GM12878 (cell line): ENCODE results near the gene YBX3. TPM values are rescaled to one million over a fixed set of nuclear protein-coding genes. Genes with fewer than 3 reads are reported as not detected.

Experiments
- ATAC-seq: fragments of 200-7000 bp; cut with Tn5 transposase; 3 replicates; pipeline ENCODE4 v1.9.1; 2020; ENCODE audit warnings: mild to moderate bottlenecking, moderate library complexity
- BruUV-seq: library from RNA; stranded (reverse); fragments of 400-500 nt; replicated peaks from 2 replicates; lab custom pipeline; 2021; lab: Mats Ljungman, UMichigan
- CTCF ChIA-PET: fragments of 300-600 bp; sonication (Branson Sonifier 250); formaldehyde crosslinking; extraction: SDS; loops from one replicate; lab custom pipeline; 2021; ENCODE audit warnings: inconsistent platforms; lab: Yijun Ruan, JAX
- POLR2A ChIA-PET: fragments of 350-600 bp; formaldehyde crosslinking; extraction: SDS; loops from one replicate; lab custom pipeline; 2021; ENCODE audit warnings: inconsistent platforms; lab: Charles Lee
- RAD21 ChIA-PET: fragments of 300-600 bp; sonication (Branson Sonifier 250); formaldehyde crosslinking; loops from one replicate; lab custom pipeline; 2023; ENCODE audit warnings: antibody characterized with exemption; ENCODE audit not compliant: unreplicated experiment; lab: Charles Lee
- SMC1A ChIA-PET: fragments of 300-600 bp; sonication (Branson Sonifier 250); formaldehyde crosslinking; loops from one replicate; lab custom pipeline; 2023; ENCODE audit not compliant: unreplicated experiment, uncharacterized antibody; lab: Charles Lee
- DNase-seq: peaks from one replicate; pipeline ENCODE4 v3.0.0-alpha.2; 2011; ENCODE audit warnings: low read depth, low spot score
- FAIRE-seq: peaks from 3 replicates; lab custom pipeline; 2011; peaks lifted over from hg19 to GRCh38; lab: Jason Lieb, UNC
- H2AFZ ChIP-seq: 2 replicates; pipeline ENCODE4 v1.6.0; 2011; ENCODE audit warnings: low read depth, low read length, control low read depth; ENCODE audit not compliant: control insufficient read depth
- H3K27ac ChIP-seq: 2 replicates; pipeline ENCODE4 v1.5.1; 2011; ENCODE audit warnings: control low read depth; ENCODE audit not compliant: control insufficient read depth, insufficient read depth
- H3K27me3 ChIP-seq, 2 experiments: replicated peaks in 1 of 2; 2 replicates each; pipeline versions ENCODE4 v1.6.0 to v1.6.1; 2011; ENCODE audit warnings: low read length in 1 of 2; ENCODE audit not compliant: control insufficient read depth in 2 of 2, insufficient read depth in 2 of 2
- H3K36me3 ChIP-seq, 2 experiments: 2 replicates each; pipeline ENCODE4 v1.5.1; 2011; ENCODE audit warnings: low read length in 1 of 2; ENCODE audit not compliant: control insufficient read depth in 2 of 2, insufficient read depth in 2 of 2
- H3K4me1 ChIP-seq: 2 replicates; pipeline ENCODE4 v1.6.1; 2011; ENCODE audit warnings: mild to moderate bottlenecking, low read length, moderate library complexity, mixed read lengths; ENCODE audit not compliant: control insufficient read depth, insufficient read depth
- H3K4me2 ChIP-seq: 2 replicates; pipeline ENCODE4 v1.6.0; 2011; ENCODE audit warnings: control low read depth; ENCODE audit not compliant: control insufficient read depth, insufficient read depth
- H3K4me3 ChIP-seq: fragments of 200-600 bp; sonication (generic); 2 replicates; pipeline ENCODE4 v1.5.1; 2016
- H3K79me2 ChIP-seq: 2 replicates; pipeline ENCODE4 v1.6.0; 2011; ENCODE audit warnings: low read length; ENCODE audit not compliant: control insufficient read depth, insufficient read depth
- H3K9ac ChIP-seq: 2 replicates; pipeline ENCODE4 v1.8.0; 2011; ENCODE audit warnings: low read length, control low read depth, mixed read lengths; ENCODE audit not compliant: control insufficient read depth, insufficient read depth
- H3K9me3 ChIP-seq: replicated peaks from 3 replicates; pipeline ENCODE4 v1.5.1; 2011; ENCODE audit warnings: mild to moderate bottlenecking, low read length; ENCODE audit not compliant: control insufficient read depth, insufficient read depth
- H4K20me1 ChIP-seq: 2 replicates; pipeline ENCODE4 v1.6.0; 2011; ENCODE audit not compliant: control insufficient read depth, insufficient read depth
- BACH1 ChIP-seq: fragments of 450-650 bp; IDR thresholded peaks from 2 replicates; pipeline ENCODE4 v1.6.1; 2017; ENCODE audit warnings: mild to moderate bottlenecking, borderline replicate concordance
- BRCA1 ChIP-seq: IDR thresholded peaks from 2 replicates; pipeline ENCODE4 v1.6.1; 2011; ENCODE audit warnings: low read depth, low read length, improper control_type of control experiment
- FOXM1 ChIP-seq: IDR thresholded peaks from 2 replicates; pipeline ENCODE4 v1.6.1; 2012; ENCODE audit warnings: low read depth, mild to moderate bottlenecking, inconsistent platforms, low read length, moderate library complexity
- JUNB ChIP-seq: IDR thresholded peaks from 2 replicates; pipeline ENCODE4 v1.6.1; 2016; ENCODE audit warnings: antibody characterized with exemption, mild to moderate bottlenecking
- KLF5 ChIP-seq: fragments of 450-650 bp; IDR thresholded peaks from 2 replicates; pipeline ENCODE4 v1.6.1; 2014; ENCODE audit warnings: mild to moderate bottlenecking; ENCODE audit not compliant: partially characterized antibody
- MYC ChIP-seq: IDR thresholded peaks from 2 replicates; pipeline ENCODE4 v1.6.1; 2011; ENCODE audit warnings: mild to moderate bottlenecking, low read length, moderate library complexity, inconsistent platforms; ENCODE audit not compliant: insufficient read depth, insufficient replicate concordance, insufficient read length, severe bottlenecking
- NR2C1 ChIP-seq: fragments of 450-650 bp; IDR thresholded peaks from 2 replicates; pipeline ENCODE4 v1.6.1; 2017; ENCODE audit warnings: antibody characterized with exemption, mild to moderate bottlenecking, moderate library complexity
- NR2F1 ChIP-seq: fragments of 450-650 bp; conservative IDR thresholded peaks from 2 replicates; pipeline ENCODE4 v1.6.1; 2017; ENCODE audit warnings: mild to moderate bottlenecking
- RAD21 ChIP-seq: IDR thresholded peaks from 2 replicates; pipeline ENCODE4 v1.6.1; 2011; ENCODE audit warnings: mild to moderate bottlenecking, low read depth, low read length, moderate library complexity; ENCODE audit not compliant: insufficient read depth
- SREBF1 ChIP-seq: IDR thresholded peaks from 2 replicates; pipeline ENCODE4 v1.6.1; 2012; ENCODE audit warnings: mild to moderate bottlenecking, low read length
- SUZ12 ChIP-seq: fragments of 200-600 bp; sonication (generic); IDR thresholded peaks from one replicate; pipeline ENCODE4 v1.6.1; 2018; ENCODE audit warnings: antibody characterized with exemption, mild to moderate bottlenecking; ENCODE audit not compliant: unreplicated experiment
- WRNIP1 ChIP-seq: IDR thresholded peaks from 2 replicates; pipeline ENCODE4 v1.6.1; 2011; ENCODE audit warnings: low read depth, low read length, improper control_type of control experiment, borderline replicate concordance
- WGBS: methylation state at CpG from one replicate; pipeline ENCODE4 v1.1.6; 2016; ENCODE audit warnings: low lambda C conversion rate; ENCODE audit not compliant: insufficient replicate concordance, insufficient coverage; ENCODE audit errors: missing lambda C conversion rate; 5-methylcytosine and 5-hydroxymethylcytosine counted together
- in situ Hi-C: fragments of 300-500 bp; cut with MboI; formaldehyde crosslinking; loops from 9 replicates; pipeline ENCODE4 v1.14.3; 2018; ENCODE audit warnings: mixed read lengths
- intact Hi-C: fragments of 100-400 bp; cut with micrococcal nuclease; formaldehyde crosslinking; loops from one replicate; pipeline ENCODE4 v1.14.2; 2022; ENCODE audit not compliant: unreplicated experiment
- polyA plus RNA-seq, 11 experiments: library from polyadenylated mRNA; depleted of rRNA in 4 of 11; unstranded in 6 of 11; stranded (reverse) in 5 of 11; fragments of >200 nt; fragmentation: Nextera tagmentation in 4 of 11; fragmentation: Illumina TruSeq in 1 of 11; extraction: Ambion mirVana in 4 of 11; extraction: Trizol in 1 of 11; gene quantifications; 1 replicate in 1 of 11; 2 replicates in 10 of 11; pipeline versions ENCODE4 v1.2.1 to v1.2.3, GENCODE V29; 2011 to 2016; ENCODE audit warnings: inconsistent platforms in 2 of 11, missing spikeins in 2 of 11, low read depth in 1 of 11
- total RNA-seq, 4 experiments: library from RNA; depleted of rRNA in 3 of 4; stranded (reverse); fragments of >200 nt in 3 of 4; fragmentation: Illumina TruSeq in 1 of 4; extraction: Trizol in 1 of 4; gene quantifications; 2 replicates each; pipeline versions ENCODE4 v1.2.1 to v1.2.3, GENCODE V29; 2013 to 2021
- TF ChIP-seq, protein P1 (sequence below): IDR thresholded peaks from 2 replicates; pipeline ENCODE4 v1.6.1; 2011; ENCODE audit warnings: borderline replicate concordance, low read depth, mild to moderate bottlenecking, moderate library complexity, low read length; ENCODE audit not compliant: insufficient read depth, poor library complexity, severe bottlenecking
- TF ChIP-seq, protein P2 (sequence below): fragments of 450-650 bp; IDR thresholded peaks from 2 replicates; pipeline ENCODE4 v1.6.1; 2016; ENCODE audit warnings: mild to moderate bottlenecking, moderate library complexity, borderline replicate concordance
- TF ChIP-seq, protein P3 (sequence below): fragments of 450-650 bp; formaldehyde crosslinking; IDR thresholded peaks from 2 replicates; pipeline ENCODE4 v1.5.0; 2022; ENCODE audit warnings: mild to moderate bottlenecking, missing genetic modification characterization

The YBX3 gene
- total and polyA plus RNA-seq, 10 of the 15 experiments (the other 5 are each of a cell fraction or from before 2014, with no cell fraction given) = 25.9 to 221 (median 111) TPM

DNA sequence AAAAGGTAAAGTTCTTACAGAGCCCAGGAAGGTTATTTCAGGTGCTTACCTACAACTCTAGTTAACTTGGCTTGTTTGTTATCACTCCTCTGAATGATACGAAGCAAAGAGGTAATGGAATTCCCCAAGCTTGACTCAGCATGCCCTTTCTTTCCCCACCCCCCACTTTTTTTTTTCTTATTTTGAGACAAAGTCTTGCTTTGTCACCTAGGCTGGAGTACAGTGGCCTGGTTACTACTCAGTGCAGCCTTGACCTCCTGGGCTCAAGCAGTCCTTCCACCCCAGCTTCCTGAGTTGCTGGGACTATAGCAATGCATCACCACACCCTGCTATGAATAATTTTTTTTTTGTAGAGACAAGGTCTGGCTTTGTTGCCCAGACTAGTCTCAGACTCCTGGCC lies 17.1 kb upstream of the YBX3 start:
- BruUV-seq = no TSS peak
- 0 out of 2 replicates have a peak, but pooled peaks cover 2% of the 10 kb centered on the region for H3K4me1 ChIP-seq
- no peaks in the 10 kb centered on the region for H3K79me2 ChIP-seq
- no peak overlapping the region for H3K27ac ChIP-seq
- DNase-seq = no peak
- no peak for FAIRE-seq
- no peaks in the 10 kb centered on the region for H3K36me3 ChIP-seq
- 5% methylated on average over 1 of the region's 1 CpG for WGBS
- no peak overlapping the region for H3K4me2 ChIP-seq
- in situ Hi-C loops (no loop called here), intact Hi-C loops (no loop called here)
- H3K9me3 ChIP-seq = no peaks in the 10 kb centered on the region
- no peak overlapping the region for H3K4me3 ChIP-seq
- ChIA-PET RAD21 (interaction anchor here (1.9 to 2.6 kb wide), 2 partner anchors 9 to 21 kb away, joined by 8 to 9 read pairs; no protein-coding TSS in a partner anchor), POLR2A (interaction anchor here (0.5 to 1.0 kb wide), 2 partner anchors 10 to 129 kb away, joined by 4 read pairs; no protein-coding TSS in a partner anchor), SMC1A (interaction anchor here (2.5 to 3.2 kb wide), 3 partner anchors 10 to 21 kb away, joined by 8 to 16 read pairs (median 12); no protein-coding TSS in a partner anchor), CTCF (interaction anchor here (1.1 to 2.9 kb wide), 4 partner anchors 10 to 747 kb away, joined by 3 to 23 read pairs (median 4); no protein-coding TSS in a partner anchor)
- no peaks in the 10 kb centered on the region for H4K20me1 ChIP-seq
- no peak overlapping the region for H3K9ac ChIP-seq
- no peaks in the 10 kb centered on the region for H3K27me3 ChIP-seq
- ATAC-seq = peak; percentile 83
- H2AFZ ChIP-seq = no peak overlapping the region
- TF ChIP-seq WRNIP1 = no peak
- no peak for TF ChIP-seq RAD21
- TF ChIP-seq, protein P1, sequence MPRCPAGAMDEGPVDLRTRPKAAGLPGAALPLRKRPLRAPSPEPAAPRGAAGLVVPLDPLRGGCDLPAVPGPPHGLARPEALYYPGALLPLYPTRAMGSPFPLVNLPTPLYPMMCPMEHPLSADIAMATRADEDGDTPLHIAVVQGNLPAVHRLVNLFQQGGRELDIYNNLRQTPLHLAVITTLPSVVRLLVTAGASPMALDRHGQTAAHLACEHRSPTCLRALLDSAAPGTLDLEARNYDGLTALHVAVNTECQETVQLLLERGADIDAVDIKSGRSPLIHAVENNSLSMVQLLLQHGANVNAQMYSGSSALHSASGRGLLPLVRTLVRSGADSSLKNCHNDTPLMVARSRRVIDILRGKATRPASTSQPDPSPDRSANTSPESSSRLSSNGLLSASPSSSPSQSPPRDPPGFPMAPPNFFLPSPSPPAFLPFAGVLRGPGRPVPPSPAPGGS = no peak
- no peak for TF ChIP-seq MYC
- TF ChIP-seq, protein P2, sequence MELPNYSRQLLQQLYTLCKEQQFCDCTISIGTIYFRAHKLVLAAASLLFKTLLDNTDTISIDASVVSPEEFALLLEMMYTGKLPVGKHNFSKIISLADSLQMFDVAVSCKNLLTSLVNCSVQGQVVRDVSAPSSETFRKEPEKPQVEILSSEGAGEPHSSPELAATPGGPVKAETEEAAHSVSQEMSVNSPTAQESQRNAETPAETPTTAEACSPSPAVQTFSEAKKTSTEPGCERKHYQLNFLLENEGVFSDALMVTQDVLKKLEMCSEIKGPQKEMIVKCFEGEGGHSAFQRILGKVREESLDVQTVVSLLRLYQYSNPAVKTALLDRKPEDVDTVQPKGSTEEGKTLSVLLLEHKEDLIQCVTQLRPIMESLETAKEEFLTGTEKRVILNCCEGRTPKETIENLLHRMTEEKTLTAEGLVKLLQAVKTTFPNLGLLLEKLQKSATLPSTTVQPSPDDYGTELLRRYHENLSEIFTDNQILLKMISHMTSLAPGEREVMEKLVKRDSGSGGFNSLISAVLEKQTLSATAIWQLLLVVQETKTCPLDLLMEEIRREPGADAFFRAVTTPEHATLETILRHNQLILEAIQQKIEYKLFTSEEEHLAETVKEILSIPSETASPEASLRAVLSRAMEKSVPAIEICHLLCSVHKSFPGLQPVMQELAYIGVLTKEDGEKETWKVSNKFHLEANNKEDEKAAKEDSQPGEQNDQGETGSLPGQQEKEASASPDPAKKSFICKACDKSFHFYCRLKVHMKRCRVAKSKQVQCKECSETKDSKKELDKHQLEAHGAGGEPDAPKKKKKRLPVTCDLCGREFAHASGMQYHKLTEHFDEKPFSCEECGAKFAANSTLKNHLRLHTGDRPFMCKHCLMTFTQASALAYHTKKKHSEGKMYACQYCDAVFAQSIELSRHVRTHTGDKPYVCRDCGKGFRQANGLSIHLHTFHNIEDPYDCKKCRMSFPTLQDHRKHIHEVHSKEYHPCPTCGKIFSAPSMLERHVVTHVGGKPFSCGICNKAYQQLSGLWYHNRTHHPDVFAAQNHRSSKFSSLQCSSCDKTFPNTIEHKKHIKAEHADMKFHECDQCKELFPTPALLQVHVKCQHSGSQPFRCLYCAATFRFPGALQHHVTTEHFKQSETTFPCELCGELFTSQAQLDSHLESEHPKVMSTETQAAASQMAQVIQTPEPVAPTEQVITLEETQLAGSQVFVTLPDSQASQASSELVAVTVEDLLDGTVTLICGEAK = no peak
- TF ChIP-seq BRCA1 = no peak
- no peak for TF ChIP-seq NR2F1
- TF ChIP-seq FOXM1 = no peak
- TF ChIP-seq JUNB = no peak
- no peak for TF ChIP-seq SREBF1
- peak; percentile 90 for TF ChIP-seq BACH1
- TF ChIP-seq SUZ12 = no peak
- TF ChIP-seq KLF5 = no peak
- TF ChIP-seq, protein P3, sequence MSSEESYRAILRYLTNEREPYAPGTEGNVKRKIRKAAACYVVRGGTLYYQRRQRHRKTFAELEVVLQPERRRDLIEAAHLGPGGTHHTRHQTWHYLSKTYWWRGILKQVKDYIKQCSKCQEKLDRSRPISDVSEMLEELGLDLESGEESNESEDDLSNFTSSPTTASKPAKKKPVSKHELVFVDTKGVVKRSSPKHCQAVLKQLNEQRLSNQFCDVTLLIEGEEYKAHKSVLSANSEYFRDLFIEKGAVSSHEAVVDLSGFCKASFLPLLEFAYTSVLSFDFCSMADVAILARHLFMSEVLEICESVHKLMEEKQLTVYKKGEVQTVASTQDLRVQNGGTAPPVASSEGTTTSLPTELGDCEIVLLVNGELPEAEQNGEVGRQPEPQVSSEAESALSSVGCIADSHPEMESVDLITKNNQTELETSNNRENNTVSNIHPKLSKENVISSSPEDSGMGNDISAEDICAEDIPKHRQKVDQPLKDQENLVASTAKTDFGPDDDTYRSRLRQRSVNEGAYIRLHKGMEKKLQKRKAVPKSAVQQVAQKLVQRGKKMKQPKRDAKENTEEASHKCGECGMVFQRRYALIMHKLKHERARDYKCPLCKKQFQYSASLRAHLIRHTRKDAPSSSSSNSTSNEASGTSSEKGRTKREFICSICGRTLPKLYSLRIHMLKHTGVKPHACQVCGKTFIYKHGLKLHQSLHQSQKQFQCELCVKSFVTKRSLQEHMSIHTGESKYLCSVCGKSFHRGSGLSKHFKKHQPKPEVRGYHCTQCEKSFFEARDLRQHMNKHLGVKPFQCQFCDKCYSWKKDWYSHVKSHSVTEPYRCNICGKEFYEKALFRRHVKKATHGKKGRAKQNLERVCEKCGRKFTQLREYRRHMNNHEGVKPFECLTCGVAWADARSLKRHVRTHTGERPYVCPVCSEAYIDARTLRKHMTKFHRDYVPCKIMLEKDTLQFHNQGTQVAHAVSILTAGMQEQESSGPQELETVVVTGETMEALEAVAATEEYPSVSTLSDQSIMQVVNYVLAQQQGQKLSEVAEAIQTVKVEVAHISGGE (CRISPR knock-in tag) = no peak
- TF ChIP-seq NR2C1 = no peak
